ENCODE results near the gene DGCR8. TPM values are rescaled to one million over a fixed set of nuclear protein-coding genes. Genes with fewer than 3 reads are reported as not detected.

The DGCR8 gene
- total and polyA plus RNA-seq, 5 donors from 2014 or later: 2.7 to 41.1 (median 5.1) TPM

DNA sequence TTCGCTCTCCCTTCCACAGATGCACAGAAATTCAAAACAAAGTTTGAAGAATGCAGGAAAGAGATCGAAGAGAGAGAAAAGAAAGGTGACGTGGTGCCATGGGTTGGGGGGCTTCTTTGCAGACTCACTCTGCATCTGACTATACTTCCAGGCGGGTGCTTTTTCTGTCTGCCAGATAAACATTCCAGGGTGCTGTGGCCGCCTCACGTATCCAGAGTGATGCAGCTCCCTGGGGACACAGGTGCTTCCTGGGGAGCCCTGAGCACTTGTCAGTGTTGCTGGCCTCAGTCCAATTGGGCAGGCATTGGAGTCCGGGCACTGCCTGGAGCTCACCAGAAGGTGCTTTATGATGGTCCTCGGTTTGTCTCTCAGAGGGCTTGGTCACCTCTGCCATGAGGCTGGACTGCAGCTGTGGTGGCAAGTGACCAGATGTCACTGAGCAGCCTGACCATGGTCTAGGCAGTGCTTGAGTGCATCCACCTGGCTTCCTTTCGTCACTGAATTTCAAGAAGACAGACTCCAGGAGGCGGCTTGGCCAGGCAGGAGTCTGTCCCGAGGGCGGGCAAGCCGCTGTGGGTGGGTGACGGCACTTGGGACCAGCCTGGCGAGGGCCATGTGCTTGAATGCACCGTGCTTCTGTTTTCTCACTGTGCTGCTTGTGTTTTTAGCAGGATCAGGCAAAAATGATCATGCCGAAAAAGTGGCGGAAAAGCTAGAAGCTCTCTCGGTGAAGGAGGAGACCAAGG, 46.4 kb downstream of the DGCR8 start:
- Histone ChIP-seq H3K36me3 (ENCODE audit: control insufficient read depth, insufficient read depth, low read length) (peaks cover 40% of the 10 kb centered on the region), H3K9me3 (ENCODE audit: control insufficient read depth in 2 of 2, low read length in 2 of 2) (no peaks in the 10 kb centered on the region), H3K4me1 (ENCODE audit: control insufficient read depth, insufficient read depth, low read length, poor library complexity, severe bottlenecking) (peaks cover 10% of the 10 kb centered on the region), H3K27ac (ENCODE audit: insufficient read depth, low read length, poor library complexity, severe bottlenecking) (no peak overlapping the region), H3K27me3 (ENCODE audit: control insufficient read depth, insufficient read depth, low read length) (no peaks in the 10 kb centered on the region), H3K4me3 (ENCODE audit: low read depth, low read length) (no peak overlapping the region)
- Mint-ChIP-seq H3K36me3 (peaks cover 7% of the 10 kb centered on the region), H3K4me3 (no peak overlapping the region), H3K27me3 (no peaks in the 10 kb centered on the region), H3K9me3 (no peaks in the 10 kb centered on the region), H3K27ac (peak overlapping the region in 1 of 3 donors; percentile 23), H3K4me1 (peaks cover 0 to 25% (median 7%) of the 10 kb centered on the region in 4 donors)
- ATAC-seq (ENCODE audit: low read depth in 2 of 2) (no peak), DNase-seq (no peak)

DNA sequence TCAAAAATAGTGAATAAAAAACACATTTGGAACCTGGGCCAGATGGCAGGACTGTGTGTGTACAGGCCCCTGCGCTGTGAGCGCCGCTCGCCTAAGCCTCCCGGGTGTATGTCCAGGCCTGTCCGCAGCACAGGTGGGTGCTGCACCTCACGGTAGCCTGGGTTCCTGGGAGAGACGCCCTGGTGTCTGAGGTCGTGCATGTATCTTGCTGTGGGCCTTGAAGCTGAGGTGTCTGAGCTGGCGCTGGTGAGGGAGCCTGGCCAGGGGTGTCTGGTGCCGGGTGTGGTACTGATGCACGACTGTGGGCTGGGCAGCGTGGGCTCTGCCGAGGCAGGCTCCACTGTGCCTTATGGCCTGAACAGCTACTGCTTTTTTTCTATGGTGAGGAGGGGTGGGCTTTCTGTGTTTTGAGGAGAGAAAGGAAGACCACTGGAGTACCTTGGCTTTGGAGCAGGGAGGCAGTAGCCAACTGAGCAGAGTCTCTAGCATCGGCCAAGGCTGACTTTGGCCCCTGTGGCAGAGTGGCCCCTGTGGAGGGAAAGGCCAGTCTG, 47.4 kb downstream of the DGCR8 start:
- peaks cover 0 to 17% (median 7%) of the 10 kb centered on the region in 4 donors for H3K4me1 Mint-ChIP-seq
- peak overlapping the region in 1 of 3 donors; percentile 36 for H3K27ac Mint-ChIP-seq
- ATAC-seq (ENCODE audit: low read depth in 2 of 2) (no peak), DNase-seq (no peak)
- Histone ChIP-seq H3K27ac (ENCODE audit: insufficient read depth, low read length, poor library complexity, severe bottlenecking) (no peak overlapping the region), H3K27me3 (ENCODE audit: control insufficient read depth, insufficient read depth, low read length) (no peaks in the 10 kb centered on the region), H3K4me3 (ENCODE audit: low read depth, low read length) (no peak overlapping the region), H3K9me3 (ENCODE audit: control insufficient read depth in 2 of 2, low read length in 2 of 2) (no peaks in the 10 kb centered on the region), H3K36me3 (ENCODE audit: control insufficient read depth, insufficient read depth, low read length) (peaks cover 32% of the 10 kb centered on the region), H3K4me1 (ENCODE audit: control insufficient read depth, insufficient read depth, low read length, poor library complexity, severe bottlenecking) (peaks cover 14% of the 10 kb centered on the region)
- H3K4me3 Mint-ChIP-seq: peak overlapping the region in 3 of 4 donors; percentile 17 to 77 (median 45)
- H3K36me3 Mint-ChIP-seq: peaks cover 4% of the 10 kb centered on the region
- no peaks in the 10 kb centered on the region for H3K9me3 Mint-ChIP-seq
- no peaks in the 10 kb centered on the region for H3K27me3 Mint-ChIP-seq

DNA sequence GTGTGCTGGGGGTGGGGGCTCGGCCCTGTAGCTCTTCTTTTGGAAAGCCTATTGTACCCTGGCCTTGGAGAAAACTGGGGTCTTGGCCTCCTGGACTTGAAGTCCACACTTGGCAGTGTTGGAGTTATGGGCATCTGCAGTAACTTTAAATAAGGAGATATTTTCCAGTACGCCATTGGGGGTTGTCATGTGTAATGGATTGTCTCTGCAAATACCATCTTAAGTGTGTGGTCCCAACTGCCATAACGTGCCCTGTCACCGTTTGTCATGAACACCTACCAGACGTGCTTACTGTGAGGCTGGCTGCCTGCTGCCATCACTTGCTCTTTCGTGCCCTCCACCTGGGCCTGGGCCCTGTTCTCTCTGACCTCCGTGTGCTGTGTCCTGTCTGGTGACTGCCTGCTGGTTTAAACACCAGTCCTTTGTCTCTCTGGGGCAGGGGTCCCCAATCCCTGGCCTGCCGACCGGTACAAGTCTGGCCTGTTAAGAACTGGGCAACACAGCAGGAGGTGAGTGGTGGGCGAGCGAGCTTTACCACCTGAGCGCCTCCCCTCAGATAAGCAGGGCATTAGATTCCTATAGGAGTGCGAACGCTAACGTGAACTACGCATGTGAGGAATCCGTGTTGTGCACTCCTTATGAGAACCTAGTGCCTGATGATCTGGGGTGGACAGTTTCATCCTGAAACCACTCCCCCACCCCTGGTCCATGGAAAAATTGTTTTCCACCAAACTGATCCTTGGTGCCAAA, 48.0 kb downstream of the DGCR8 start:
- H3K27ac Mint-ChIP-seq: peak overlapping the region; percentile 47 to 75 (median 55)
- DNase-seq (no peak), ATAC-seq (ENCODE audit: low read depth in 2 of 2) (no peak)
- no peaks in the 10 kb centered on the region for H3K27me3 Mint-ChIP-seq
- Histone ChIP-seq H3K27me3 (ENCODE audit: control insufficient read depth, insufficient read depth, low read length) (no peaks in the 10 kb centered on the region), H3K4me1 (ENCODE audit: control insufficient read depth, insufficient read depth, low read length, poor library complexity, severe bottlenecking) (peaks cover 18% of the 10 kb centered on the region), H3K27ac (ENCODE audit: insufficient read depth, low read length, poor library complexity, severe bottlenecking) (peak overlapping the region; percentile 38), H3K9me3 (ENCODE audit: control insufficient read depth in 2 of 2, low read length in 2 of 2) (no peaks in the 10 kb centered on the region), H3K36me3 (ENCODE audit: control insufficient read depth, insufficient read depth, low read length) (peaks cover 31% of the 10 kb centered on the region), H3K4me3 (ENCODE audit: low read depth, low read length) (no peak overlapping the region)
- H3K4me1 Mint-ChIP-seq: peaks cover 0 to 23% (median 8%) of the 10 kb centered on the region in 4 donors
- no peaks in the 10 kb centered on the region for H3K9me3 Mint-ChIP-seq
- peaks cover 4% of the 10 kb centered on the region for H3K36me3 Mint-ChIP-seq
- peak overlapping the region in 2 of 4 donors; percentile 63 to 77 for H3K4me3 Mint-ChIP-seq

DNA sequence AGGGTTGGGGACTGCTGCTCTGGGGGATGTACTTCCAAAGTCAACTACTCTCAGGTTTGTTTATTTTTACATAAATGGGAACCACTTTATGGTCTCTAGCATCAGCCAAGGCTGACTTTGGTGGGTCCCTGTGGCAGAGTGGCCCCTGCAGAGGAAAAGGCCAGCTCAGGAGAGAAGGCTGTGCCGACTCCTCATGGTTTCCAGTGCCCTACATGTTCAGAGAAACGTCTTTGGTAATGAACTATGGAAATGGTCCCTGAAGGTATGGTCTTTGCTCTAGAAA, 48.5 kb downstream of the DGCR8 start:
- no peak for DNase-seq
- peaks cover 4% of the 10 kb centered on the region for H3K36me3 Mint-ChIP-seq
- Histone ChIP-seq H3K4me3 (ENCODE audit: low read depth, low read length) (no peak overlapping the region), H3K27ac (ENCODE audit: insufficient read depth, low read length, poor library complexity, severe bottlenecking) (peak overlapping the region; percentile 38), H3K9me3 (ENCODE audit: control insufficient read depth in 2 of 2, low read length in 2 of 2) (no peaks in the 10 kb centered on the region), H3K4me1 (ENCODE audit: control insufficient read depth, insufficient read depth, low read length, poor library complexity, severe bottlenecking) (peaks cover 20% of the 10 kb centered on the region), H3K36me3 (ENCODE audit: control insufficient read depth, insufficient read depth, low read length) (peaks cover 29% of the 10 kb centered on the region), H3K27me3 (ENCODE audit: control insufficient read depth, insufficient read depth, low read length) (no peaks in the 10 kb centered on the region)
- H3K4me1 Mint-ChIP-seq: peaks cover 0 to 27% (median 11%) of the 10 kb centered on the region in 4 donors
- no peaks in the 10 kb centered on the region for H3K27me3 Mint-ChIP-seq
- H3K27ac Mint-ChIP-seq: peak overlapping the region in 2 of 3 donors; percentile 55 to 77
- ATAC-seq (ENCODE audit: low read depth in 2 of 2): no peak
- peak overlapping the region in 3 of 4 donors; percentile 38 to 77 (median 63) for H3K4me3 Mint-ChIP-seq
- no peaks in the 10 kb centered on the region for H3K9me3 Mint-ChIP-seq

DNA sequence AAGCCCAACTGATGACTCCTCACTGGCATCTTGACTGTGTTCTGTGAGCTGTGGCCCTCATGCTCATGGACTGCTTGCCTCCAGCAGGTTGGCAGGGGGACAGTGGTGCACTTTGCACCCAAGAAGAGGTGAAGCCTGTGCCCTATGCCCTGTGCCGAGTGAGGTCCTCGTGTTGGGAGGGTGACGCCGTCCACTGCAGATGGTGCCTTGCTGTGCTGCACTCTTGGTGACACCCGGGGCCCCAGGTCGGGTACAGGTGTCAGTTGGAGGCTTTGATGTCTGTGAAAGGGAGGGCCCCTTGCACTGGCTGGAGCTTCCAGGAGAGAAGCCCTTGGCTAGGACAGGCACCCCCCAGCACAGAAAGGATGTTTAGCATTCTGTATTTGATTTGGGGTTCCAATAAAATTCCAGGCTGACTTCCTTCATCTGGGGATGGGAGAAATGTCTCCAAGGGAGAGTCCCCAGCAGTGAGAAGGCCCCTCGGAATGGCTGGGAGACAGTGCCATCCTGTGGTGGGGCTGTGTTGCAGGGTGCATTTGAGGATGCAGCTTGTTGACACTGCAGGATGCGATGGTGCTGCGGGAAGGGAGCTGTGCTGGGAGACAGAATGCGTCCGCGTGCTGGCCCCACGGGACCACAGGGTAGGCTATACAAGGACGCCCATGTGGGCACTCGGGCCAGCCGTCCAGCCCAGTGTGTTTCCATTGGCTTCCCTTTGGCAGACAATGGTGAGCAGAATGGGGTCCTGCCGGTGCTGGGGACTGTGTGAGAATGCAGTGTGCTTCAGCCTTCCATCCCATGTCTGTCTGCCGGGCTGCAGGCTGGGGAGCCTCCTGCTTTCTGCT, 49.1 kb downstream of the DGCR8 start:
- peak overlapping the region; percentile 38 for H3K27ac ChIP-seq (ENCODE audit: insufficient read depth, low read length, poor library complexity, severe bottlenecking)
- DNase-seq: peak; percentile 24 to 57 (median 57)
- no peak overlapping the region for H3K4me3 ChIP-seq (ENCODE audit: low read depth, low read length)
- Mint-ChIP-seq H3K27me3 (no peaks in the 10 kb centered on the region), H3K9me3 (no peaks in the 10 kb centered on the region), H3K4me3 (peak overlapping the region in 3 of 4 donors; percentile 13 to 77 (median 54)), H3K27ac (peak overlapping the region in 2 of 3 donors; percentile 20 to 77), H3K4me1 (peaks cover 0 to 28% (median 13%) of the 10 kb centered on the region in 4 donors), H3K36me3 (peaks cover 4% of the 10 kb centered on the region)
- peaks cover 23% of the 10 kb centered on the region for H3K4me1 ChIP-seq (ENCODE audit: control insufficient read depth, insufficient read depth, low read length, poor library complexity, severe bottlenecking)
- H3K36me3 ChIP-seq (ENCODE audit: control insufficient read depth, insufficient read depth, low read length): peaks cover 24% of the 10 kb centered on the region
- no peaks in the 10 kb centered on the region for H3K27me3 ChIP-seq (ENCODE audit: control insufficient read depth, insufficient read depth, low read length)
- ATAC-seq (ENCODE audit: low read depth in 2 of 2): peak in 1 of 2 donors; percentile 16
- no peaks in the 10 kb centered on the region for H3K9me3 ChIP-seq (ENCODE audit: control insufficient read depth in 2 of 2, low read length in 2 of 2)

DNA sequence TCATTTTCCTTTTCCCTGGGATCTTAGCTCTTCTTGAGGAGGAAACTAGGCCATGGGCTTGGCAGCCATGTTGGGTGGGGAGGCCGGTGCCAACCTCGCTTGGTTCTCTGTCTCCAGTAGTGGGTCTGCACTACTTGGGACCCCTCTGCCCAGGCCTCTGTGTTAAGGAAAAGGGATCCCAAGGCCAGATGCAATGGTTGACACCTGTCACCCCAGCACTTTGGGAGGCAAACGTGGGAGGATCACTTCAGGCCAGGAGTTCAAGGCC, 49.6 kb downstream of the DGCR8 start:
- DNase-seq (no peak), ATAC-seq (ENCODE audit: low read depth in 2 of 2) (no peak)
- peak overlapping the region in 3 of 4 donors; percentile 54 to 81 (median 77) for H3K4me3 Mint-ChIP-seq
- H3K9me3 Mint-ChIP-seq: no peaks in the 10 kb centered on the region
- peaks cover 4% of the 10 kb centered on the region for H3K36me3 Mint-ChIP-seq
- H3K27ac Mint-ChIP-seq: peak overlapping the region in 1 of 3 donors; percentile 67
- no peaks in the 10 kb centered on the region for H3K27me3 Mint-ChIP-seq
- H3K9me3 ChIP-seq (ENCODE audit: control insufficient read depth in 2 of 2, low read length in 2 of 2): no peaks in the 10 kb centered on the region
- H3K4me1 Mint-ChIP-seq: peaks cover 0 to 34% (median 16%) of the 10 kb centered on the region in 4 donors
- H3K27ac ChIP-seq (ENCODE audit: insufficient read depth, low read length, poor library complexity, severe bottlenecking): peak overlapping the region; percentile 6
- H3K4me3 ChIP-seq (ENCODE audit: low read depth, low read length): no peak overlapping the region
- H3K36me3 ChIP-seq (ENCODE audit: control insufficient read depth, insufficient read depth, low read length): peaks cover 23% of the 10 kb centered on the region
- H3K4me1 ChIP-seq (ENCODE audit: control insufficient read depth, insufficient read depth, low read length, poor library complexity, severe bottlenecking): peaks cover 23% of the 10 kb centered on the region
- H3K27me3 ChIP-seq (ENCODE audit: control insufficient read depth, insufficient read depth, low read length): no peaks in the 10 kb centered on the region

DNA sequence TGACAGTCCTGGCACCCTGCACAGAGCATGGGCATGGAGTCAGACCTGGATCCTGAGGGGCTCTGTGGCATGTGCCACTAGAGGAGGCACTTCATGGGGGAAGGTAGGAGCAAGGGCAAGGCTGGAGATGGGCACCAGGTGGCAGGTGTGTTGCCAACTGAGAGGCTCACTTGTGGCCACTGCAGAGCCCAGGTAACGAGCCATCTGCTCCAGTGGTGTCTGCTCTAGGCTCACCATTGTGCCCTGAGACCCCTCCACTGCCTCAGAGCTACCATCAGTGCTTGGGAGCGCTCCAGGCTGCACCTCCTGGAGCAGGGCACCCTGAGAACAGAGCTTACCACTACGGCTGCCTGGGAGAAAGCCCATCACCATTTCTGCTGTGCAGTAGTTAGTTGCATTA, 50.3 kb downstream of the DGCR8 start:
- H3K27me3 ChIP-seq (ENCODE audit: control insufficient read depth, insufficient read depth, low read length): no peaks in the 10 kb centered on the region
- no peaks in the 10 kb centered on the region for H3K27me3 Mint-ChIP-seq
- ATAC-seq (ENCODE audit: low read depth in 2 of 2) (no peak), DNase-seq (peak in 1 of 3 donors; percentile 33)
- H3K9me3 ChIP-seq (ENCODE audit: control insufficient read depth in 2 of 2, low read length in 2 of 2): no peaks in the 10 kb centered on the region
- H3K4me1 ChIP-seq (ENCODE audit: control insufficient read depth, insufficient read depth, low read length, poor library complexity, severe bottlenecking): peaks cover 23% of the 10 kb centered on the region
- no peaks in the 10 kb centered on the region for H3K9me3 Mint-ChIP-seq
- peaks cover 4% of the 10 kb centered on the region for H3K36me3 Mint-ChIP-seq
- H3K36me3 ChIP-seq (ENCODE audit: control insufficient read depth, insufficient read depth, low read length): peaks cover 18% of the 10 kb centered on the region
- peak overlapping the region; percentile 64 to 84 (median 79) for H3K4me3 Mint-ChIP-seq
- peak overlapping the region; percentile 85 for H3K27ac ChIP-seq (ENCODE audit: insufficient read depth, low read length, poor library complexity, severe bottlenecking)
- no peak overlapping the region for H3K4me3 ChIP-seq (ENCODE audit: low read depth, low read length)
- H3K4me1 Mint-ChIP-seq: peaks cover 0 to 38% (median 16%) of the 10 kb centered on the region in 4 donors
- H3K27ac Mint-ChIP-seq: peak overlapping the region in 2 of 3 donors; percentile 59 to 67
